ENCODE data around the gene UBE3B. TPM values are rescaled to one million over a fixed set of nuclear protein-coding genes. Genes with fewer than 3 reads are reported as not detected.
A peak's percentile ranks its signal among the peaks of the same experiment; 100 is the strongest.
"Not testable (repeated sequence)": the region's sequence is repeated elsewhere in the genome, so short reads cannot be mapped to it uniquely, and the experiment has no call there.

UBE3B gene
- total RNA-seq = 10 to 100 TPM; 35.2 to 37.5 TPM

- peak within 1 kb of the TSS; percentile 96 for H3K27ac Mint-ChIP-seq
- peak; percentile 89 for DNase-seq
- POLR2A ChIA-PET = interaction anchor here (0.8 to 2.7 kb wide), 9 partner anchors 8 to 97 kb away, joined by 3 to 12 read pairs (median 6); partner anchors contain the start of genes MMAB and MVK
- peaks cover 42% of the 10 kb centered on the region for H3K4me1 Mint-ChIP-seq
- H3K4me3 Mint-ChIP-seq = peak within 1 kb of the TSS; percentile 99
- CTCF ChIA-PET = interaction anchor here (0.7 to 2.7 kb wide), 8 partner anchors 10 to 237 kb away, joined by 3 to 13 read pairs (median 4); partner anchors contain the start of genes FAM222A and MVK
- H3K27me3 Mint-ChIP-seq = no peaks in the 10 kb centered on the region
- peaks cover 4% of the 10 kb centered on the region for H3K36me3 Mint-ChIP-seq (ENCODE audit: low read depth)
- H3K9me3 Mint-ChIP-seq = no peaks in the 10 kb centered on the region
Measured at GRCh38 chr12:109477185-109477962, at the start of gene UBE3B, which contains the start of gene KCTD10. Gene UBE3B, plus strand, starts transcription at chr12:109477634. Its CDS starts 5,918 bp downstream, at chr12:109483552. Gene KCTD10, minus strand, starts transcription at chr12:109477300. Its CDS starts 38 bp downstream, at chr12:109477262.

GRCh38 chr12:109428037-109428629, 49.3 kb upstream of the UBE3B start:
- CTCF ChIA-PET = interaction anchor here (0.5 to 2.1 kb wide), 23 partner anchors 9 to 1588 kb away, joined by 3 to 13 read pairs (median 4); partner anchors contain the start of gene KCTD10
- POLR2A ChIA-PET = interaction anchor here (1.0 kb wide), 1 partner anchor 21 kb away, joined by 3 read pairs; no protein-coding TSS in a partner anchor
- H3K4me3 Mint-ChIP-seq = no peak overlapping the region
- peaks cover 6% of the 10 kb centered on the region for H3K4me1 Mint-ChIP-seq
- peaks cover 2% of the 10 kb centered on the region for H3K27me3 Mint-ChIP-seq
- H3K27ac Mint-ChIP-seq = no peak overlapping the region
- no peaks in the 10 kb centered on the region for H3K36me3 Mint-ChIP-seq (ENCODE audit: low read depth)
- H3K9me3 Mint-ChIP-seq = no peaks in the 10 kb centered on the region
- peak; percentile 77 for DNase-seq

GRCh38 chr12:109428804-109429203, 48.6 kb upstream of the UBE3B start:
- H3K27me3 Mint-ChIP-seq; DNase-seq; H3K36me3 Mint-ChIP-seq (ENCODE audit: low read depth); H3K27ac Mint-ChIP-seq; POLR2A ChIA-PET; H3K9me3 Mint-ChIP-seq; H3K4me3 Mint-ChIP-seq: not testable (repeated sequence)
- H3K4me1 Mint-ChIP-seq = peaks cover 11% of the 10 kb centered on the region
- CTCF ChIA-PET = interaction anchor here (0.7 to 2.1 kb wide), 14 partner anchors 9 to 145 kb away, joined by 3 to 13 read pairs (median 4); partner anchors contain the start of gene KCTD10

GRCh38 chr12:109430244-109430643, 47.2 kb upstream of the UBE3B start:
- no peak overlapping the region for H3K27ac Mint-ChIP-seq
- ChIA-PET POLR2A (no interaction called here), CTCF (interaction anchor here (0.7 to 1.9 kb wide), 4 partner anchors 8 to 345 kb away, joined by 3 to 8 read pairs (median 5); partner anchors contain the start of genes KCTD10 and UBE3B)
- no peaks in the 10 kb centered on the region for H3K9me3 Mint-ChIP-seq
- no peak overlapping the region for H3K4me3 Mint-ChIP-seq
- no peaks in the 10 kb centered on the region for H3K36me3 Mint-ChIP-seq (ENCODE audit: low read depth)
- H3K27me3 Mint-ChIP-seq = no peaks in the 10 kb centered on the region
- peaks cover 11% of the 10 kb centered on the region for H3K4me1 Mint-ChIP-seq
- DNase-seq = no peak

- ChIA-PET CTCF (interaction anchor here (0.7 to 3.5 kb wide), 17 partner anchors 10 to 343 kb away, joined by 3 to 16 read pairs (median 4); partner anchors contain the start of genes KCTD10 and UBE3B), POLR2A (interaction anchor here (1.6 kb wide), 1 partner anchor 44 kb away, joined by 5 read pairs; no protein-coding TSS in a partner anchor)
- no peak overlapping the region for H3K27ac Mint-ChIP-seq
- H3K4me3 Mint-ChIP-seq = no peak overlapping the region
- peaks cover 11% of the 10 kb centered on the region for H3K4me1 Mint-ChIP-seq
- no peaks in the 10 kb centered on the region for H3K9me3 Mint-ChIP-seq
- no peaks in the 10 kb centered on the region for H3K27me3 Mint-ChIP-seq
- no peak for DNase-seq
- no peaks in the 10 kb centered on the region for H3K36me3 Mint-ChIP-seq (ENCODE audit: low read depth)
Measured at GRCh38 chr12:109432431-109432830, 45.0 kb upstream of the UBE3B start.

GRCh38 chr12:109432842-109433304, 44.6 kb upstream of the UBE3B start:
- Mint-ChIP-seq H3K9me3 (no peaks in the 10 kb centered on the region), H3K4me3 (no peak overlapping the region), H3K36me3 (ENCODE audit: low read depth) (no peaks in the 10 kb centered on the region), H3K27me3 (no peaks in the 10 kb centered on the region), H3K4me1 (peaks cover 11% of the 10 kb centered on the region), H3K27ac (no peak overlapping the region)
- peak; percentile 85 for DNase-seq
- POLR2A ChIA-PET = interaction anchor here (1.0 to 1.6 kb wide), 2 partner anchors 19 to 43 kb away, joined by 3 to 5 read pairs; no protein-coding TSS in a partner anchor
- CTCF ChIA-PET = interaction anchor here (0.7 to 3.5 kb wide), 20 partner anchors 10 to 342 kb away, joined by 3 to 16 read pairs (median 4); partner anchors contain the start of genes KCTD10 and UBE3B

GRCh38 chr12:109433618-109434017, 43.8 kb upstream of the UBE3B start:
- Mint-ChIP-seq H3K4me1 (peaks cover 11% of the 10 kb centered on the region), H3K27me3 (no peaks in the 10 kb centered on the region), H3K9me3 (no peaks in the 10 kb centered on the region), H3K36me3 (ENCODE audit: low read depth) (no peaks in the 10 kb centered on the region), H3K27ac (no peak overlapping the region), H3K4me3 (no peak overlapping the region)
- POLR2A ChIA-PET = interaction anchor here (1.0 to 1.6 kb wide), 2 partner anchors 18 to 42 kb away, joined by 3 to 5 read pairs; no protein-coding TSS in a partner anchor
- no peak for DNase-seq
- CTCF ChIA-PET = interaction anchor here (0.6 to 3.5 kb wide), 18 partner anchors 10 to 342 kb away, joined by 3 to 16 read pairs (median 5); partner anchors contain the start of genes KCTD10 and UBE3B

- no peak for DNase-seq
- ChIA-PET POLR2A (no interaction called here), CTCF (interaction anchor here (1.1 to 3.5 kb wide), 2 partner anchors 12 to 163 kb away, joined by 3 to 16 read pairs; no protein-coding TSS in a partner anchor)
- H3K36me3 Mint-ChIP-seq (ENCODE audit: low read depth) = no peaks in the 10 kb centered on the region
- no peaks in the 10 kb centered on the region for H3K27me3 Mint-ChIP-seq
- peaks cover 11% of the 10 kb centered on the region for H3K4me1 Mint-ChIP-seq
- H3K4me3 Mint-ChIP-seq = no peak overlapping the region
- no peak overlapping the region for H3K27ac Mint-ChIP-seq
- no peaks in the 10 kb centered on the region for H3K9me3 Mint-ChIP-seq
Measured at GRCh38 chr12:109434582-109434981, 42.9 kb upstream of the UBE3B start.

- ChIA-PET CTCF (no interaction called here), POLR2A (no interaction called here)
- DNase-seq = no peak
- Mint-ChIP-seq H3K27ac (no peak overlapping the region), H3K9me3 (no peaks in the 10 kb centered on the region), H3K36me3 (ENCODE audit: low read depth) (no peaks in the 10 kb centered on the region), H3K27me3 (no peaks in the 10 kb centered on the region), H3K4me3 (no peak overlapping the region), H3K4me1 (peaks cover 11% of the 10 kb centered on the region)
Measured at GRCh38 chr12:109435428-109436187, 41.8 kb upstream of the UBE3B start.

GRCh38 chr12:109436188-109436560, 41.3 kb upstream of the UBE3B start:
- no peak overlapping the region for H3K4me3 Mint-ChIP-seq
- H3K27me3 Mint-ChIP-seq = no peaks in the 10 kb centered on the region
- DNase-seq = no peak
- H3K4me1 Mint-ChIP-seq = peaks cover 11% of the 10 kb centered on the region
- POLR2A ChIA-PET = no interaction called here
- H3K27ac Mint-ChIP-seq = no peak overlapping the region
- H3K36me3 Mint-ChIP-seq (ENCODE audit: low read depth) = no peaks in the 10 kb centered on the region
- CTCF ChIA-PET = no interaction called here
- H3K9me3 Mint-ChIP-seq = no peaks in the 10 kb centered on the region

GRCh38 chr12:109439181-109439580, 38.3 kb upstream of the UBE3B start:
- H3K27ac Mint-ChIP-seq = no peak overlapping the region
- CTCF ChIA-PET = no interaction called here

GRCh38 chr12:109439951-109440350, 37.5 kb upstream of the UBE3B start:
- CTCF ChIA-PET = interaction anchor here (1.5 kb wide), 1 partner anchor 12 kb away, joined by 5 read pairs; no protein-coding TSS in a partner anchor

More at GRCh38 chr12:109439181-109439580, 38.3 kb upstream of the UBE3B start:
- Mint-ChIP-seq H3K36me3 (ENCODE audit: low read depth) (no peaks in the 10 kb centered on the region), H3K9me3 (no peaks in the 10 kb centered on the region), H3K4me3 (no peak overlapping the region), H3K27me3 (no peaks in the 10 kb centered on the region), H3K4me1 (no peaks in the 10 kb centered on the region)
- POLR2A ChIA-PET = no interaction called here
- DNase-seq = no peak

More at GRCh38 chr12:109439951-109440350, 37.5 kb upstream of the UBE3B start:
- DNase-seq; H3K27me3 Mint-ChIP-seq; H3K9me3 Mint-ChIP-seq; H3K27ac Mint-ChIP-seq; H3K36me3 Mint-ChIP-seq (ENCODE audit: low read depth); POLR2A ChIA-PET; H3K4me1 Mint-ChIP-seq; H3K4me3 Mint-ChIP-seq: not testable (repeated sequence)

Measured in activated CD4-positive, alpha-beta memory T cell treated with anti-CD3 and anti-CD28 coated beads, Interleukin-2, amount 10 ng/mL, durations not matched to agents 7 days and 5 days (primary cell).